ENCODE measurements around the gene FBXL15.

DNA sequence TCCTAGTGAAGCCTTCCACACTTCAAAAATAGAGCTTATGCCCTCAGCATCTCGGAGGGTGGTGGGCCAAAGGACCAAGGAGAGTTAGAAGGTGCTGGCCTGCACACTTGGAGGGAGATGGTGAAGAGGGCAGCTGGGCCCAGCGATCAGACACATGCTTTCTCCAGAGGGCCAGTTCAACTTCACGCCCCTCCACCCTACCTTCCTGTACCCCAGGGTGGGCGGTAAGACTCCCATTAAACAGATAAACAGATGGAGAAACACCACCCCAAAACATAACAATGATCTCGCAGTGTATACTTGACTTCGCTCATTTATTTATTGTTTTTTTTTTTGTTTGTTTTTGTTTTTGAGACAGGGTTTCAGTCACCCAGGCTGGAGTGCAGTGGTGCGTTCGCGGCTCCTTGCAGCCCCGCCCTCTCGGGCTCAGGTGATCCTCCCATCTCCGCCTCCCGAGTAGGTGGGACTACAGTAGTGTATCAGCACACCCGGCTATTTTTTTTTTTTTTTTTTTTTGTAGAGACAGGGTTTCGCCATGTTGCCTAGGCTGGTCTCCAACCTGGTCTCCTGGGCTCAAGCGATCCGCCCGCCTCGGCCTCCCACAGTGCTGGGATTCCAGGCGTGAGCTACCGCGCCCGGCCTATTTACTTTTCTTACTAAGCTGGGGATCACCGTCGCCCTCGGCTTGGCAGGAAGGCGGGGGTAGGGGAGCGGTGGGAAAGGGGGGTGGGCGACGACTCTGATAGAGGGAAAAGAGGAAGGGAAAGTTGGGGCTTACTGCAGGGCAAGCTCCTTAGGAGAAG, 28.9 kb downstream of the FBXL15 start:
- TF ChIP-seq POLR2A (IDR thresholded peaks at IDR 0.05): no peak
- TF ChIP-seq, protein P1, sequence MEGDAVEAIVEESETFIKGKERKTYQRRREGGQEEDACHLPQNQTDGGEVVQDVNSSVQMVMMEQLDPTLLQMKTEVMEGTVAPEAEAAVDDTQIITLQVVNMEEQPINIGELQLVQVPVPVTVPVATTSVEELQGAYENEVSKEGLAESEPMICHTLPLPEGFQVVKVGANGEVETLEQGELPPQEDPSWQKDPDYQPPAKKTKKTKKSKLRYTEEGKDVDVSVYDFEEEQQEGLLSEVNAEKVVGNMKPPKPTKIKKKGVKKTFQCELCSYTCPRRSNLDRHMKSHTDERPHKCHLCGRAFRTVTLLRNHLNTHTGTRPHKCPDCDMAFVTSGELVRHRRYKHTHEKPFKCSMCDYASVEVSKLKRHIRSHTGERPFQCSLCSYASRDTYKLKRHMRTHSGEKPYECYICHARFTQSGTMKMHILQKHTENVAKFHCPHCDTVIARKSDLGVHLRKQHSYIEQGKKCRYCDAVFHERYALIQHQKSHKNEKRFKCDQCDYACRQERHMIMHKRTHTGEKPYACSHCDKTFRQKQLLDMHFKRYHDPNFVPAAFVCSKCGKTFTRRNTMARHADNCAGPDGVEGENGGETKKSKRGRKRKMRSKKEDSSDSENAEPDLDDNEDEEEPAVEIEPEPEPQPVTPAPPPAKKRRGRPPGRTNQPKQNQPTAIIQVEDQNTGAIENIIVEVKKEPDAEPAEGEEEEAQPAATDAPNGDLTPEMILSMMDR (IDR thresholded peaks at IDR 0.05): no peak
- TF ChIP-seq POLR2AphosphoS5 (IDR thresholded peaks at IDR 0.05): no peak
- no peak for TF ChIP-seq EP300 (IDR thresholded peaks at IDR 0.05)
